ENCODE measurements around the gene KCNQ1.

DNA sequence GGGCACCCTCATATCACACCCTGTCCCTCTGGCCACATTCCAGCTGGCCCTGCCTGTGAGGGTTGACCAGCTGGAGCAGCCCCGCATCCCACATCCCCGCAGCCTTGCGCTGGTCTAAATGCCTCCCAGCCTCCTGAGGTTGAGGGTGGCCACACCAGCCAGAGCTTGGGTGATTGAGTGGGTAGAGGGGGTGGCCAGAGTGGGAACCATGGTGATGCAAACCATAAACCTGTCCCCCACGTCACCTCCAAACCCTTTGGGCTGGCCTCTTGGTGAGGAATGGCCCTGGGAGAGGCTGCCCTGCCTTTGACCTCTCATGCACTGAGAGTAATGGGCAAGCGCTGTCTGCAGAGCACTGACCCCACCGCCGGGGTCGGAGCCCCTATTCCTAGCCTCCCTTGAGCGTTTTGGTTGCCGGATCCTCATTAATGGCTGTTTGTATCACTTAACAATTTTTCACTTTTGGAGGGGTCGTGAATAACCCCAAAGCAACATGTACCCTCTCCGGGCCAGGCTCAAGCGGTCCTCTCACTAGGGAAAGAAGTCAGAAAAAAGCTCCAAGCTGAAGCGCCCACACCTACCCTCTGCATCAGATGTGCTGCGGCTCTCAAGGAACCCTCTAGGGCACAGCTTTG, 271.0 kb downstream of the KCNQ1 start:
- TF ChIP-seq, protein P1, sequence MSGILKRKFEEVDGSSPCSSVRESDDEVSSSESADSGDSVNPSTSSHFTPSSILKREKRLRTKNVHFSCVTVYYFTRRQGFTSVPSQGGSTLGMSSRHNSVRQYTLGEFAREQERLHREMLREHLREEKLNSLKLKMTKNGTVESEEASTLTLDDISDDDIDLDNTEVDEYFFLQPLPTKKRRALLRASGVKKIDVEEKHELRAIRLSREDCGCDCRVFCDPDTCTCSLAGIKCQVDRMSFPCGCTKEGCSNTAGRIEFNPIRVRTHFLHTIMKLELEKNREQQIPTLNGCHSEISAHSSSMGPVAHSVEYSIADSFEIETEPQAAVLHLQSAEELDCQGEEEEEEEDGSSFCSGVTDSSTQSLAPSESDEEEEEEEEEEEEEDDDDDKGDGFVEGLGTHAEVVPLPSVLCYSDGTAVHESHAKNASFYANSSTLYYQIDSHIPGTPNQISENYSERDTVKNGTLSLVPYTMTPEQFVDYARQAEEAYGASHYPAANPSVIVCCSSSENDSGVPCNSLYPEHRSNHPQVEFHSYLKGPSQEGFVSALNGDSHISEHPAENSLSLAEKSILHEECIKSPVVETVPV (CRISPR knock-in tag; IDR thresholded peaks at IDR 0.05), result no peak
- TF ChIP-seq ESRRG (CRISPR knock-in tag; IDR thresholded peaks at IDR 0.05) (no peak), RARB (CRISPR knock-in tag; IDR thresholded peaks at IDR 0.05) (no peak), ISL1 (CRISPR knock-in tag; IDR thresholded peaks at IDR 0.05) (no peak), TOX (CRISPR knock-in tag; IDR thresholded peaks at IDR 0.05; ENCODE audit: borderline replicate concordance) (no peak)
- TF ChIP-seq, protein P2, sequence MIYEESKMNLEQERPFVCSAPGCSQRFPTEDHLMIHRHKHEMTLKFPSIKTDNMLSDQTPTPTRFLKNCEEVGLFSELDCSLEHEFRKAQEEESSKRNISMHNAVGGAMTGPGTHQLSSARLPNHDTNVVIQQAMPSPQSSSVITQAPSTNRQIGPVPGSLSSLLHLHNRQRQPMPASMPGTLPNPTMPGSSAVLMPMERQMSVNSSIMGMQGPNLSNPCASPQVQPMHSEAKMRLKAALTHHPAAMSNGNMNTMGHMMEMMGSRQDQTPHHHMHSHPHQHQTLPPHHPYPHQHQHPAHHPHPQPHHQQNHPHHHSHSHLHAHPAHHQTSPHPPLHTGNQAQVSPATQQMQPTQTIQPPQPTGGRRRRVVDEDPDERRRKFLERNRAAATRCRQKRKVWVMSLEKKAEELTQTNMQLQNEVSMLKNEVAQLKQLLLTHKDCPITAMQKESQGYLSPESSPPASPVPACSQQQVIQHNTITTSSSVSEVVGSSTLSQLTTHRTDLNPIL (CRISPR knock-in tag; IDR thresholded peaks at IDR 0.05; ENCODE audit: low read depth), result no peak

Measured in SK-N-SH treated with all-trans-retinoic acid at 6 μM for 48 hours (cell line).